ENCODE data around the gene HIRA.

DNA sequence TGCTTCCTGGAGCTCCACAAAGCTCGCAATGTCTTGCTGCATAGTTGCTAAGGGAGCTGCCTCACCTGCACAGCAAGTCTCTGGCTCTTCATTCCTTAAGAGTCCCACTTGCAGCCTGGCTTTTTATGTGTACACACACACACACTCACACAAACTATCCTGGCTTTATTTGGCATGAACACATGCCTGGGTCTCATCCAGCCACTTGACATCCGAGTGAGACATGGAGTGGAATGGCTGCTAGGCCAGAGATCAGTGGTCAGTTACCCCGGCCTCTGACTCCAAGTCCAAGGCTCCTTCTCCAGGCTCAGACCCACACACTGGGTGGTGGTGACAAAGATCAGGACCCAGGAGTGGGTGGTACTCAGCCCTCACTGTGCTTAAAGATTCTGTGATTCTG, 102.1 kb downstream of the HIRA start:
- TF ChIP-seq POLR2A (IDR thresholded peaks at IDR 0.05; ENCODE audit: low read depth, low read length) (no peak), POLR2AphosphoS5 (IDR thresholded peaks at IDR 0.05; ENCODE audit: low read depth, low read length) (no peak), TAF1 (IDR thresholded peaks at IDR 0.05; ENCODE audit: borderline replicate concordance, low read depth, low read length) (no peak)
